K562 (cell line): ENCODE results near the gene FNDC11. TPM values are rescaled to one million over a fixed set of nuclear protein-coding genes. Genes with fewer than 3 reads are reported as not detected.

Experiments used
- ATAC-seq: fragments of 200-7000 bp; cut with Tn5 transposase; 3 replicates; pipeline ENCODE4 v1.9.1; 2020; ENCODE audit warnings: moderate library complexity
- BruUV-seq: library from RNA; stranded (reverse); fragments of 400-500 nt; replicated peaks from 2 replicates; lab custom pipeline; 2021; lab: Mats Ljungman, UMichigan
- CTCF ChIA-PET: fragments of 300-600 bp; formaldehyde crosslinking; extraction: SDS; loops from one replicate; lab custom pipeline; 2021; ENCODE audit warnings: low intra/inter-chr PET ratio; lab: Yijun Ruan, JAX
- POLR2A ChIA-PET: fragments of 300-600, 350-650 bp; sonication (Branson Sonifier 250); formaldehyde crosslinking; extraction: SDS; loops from one replicate; lab custom pipeline; 2021; ENCODE audit warnings: antibody characterized with exemption, inconsistent platforms; lab: Yijun Ruan, JAX
- DNase-seq, 4 experiments: peaks; one replicate each; pipeline versions ENCODE4 v3.0.0 to v3.0.0-alpha.2; 2011 to 2018; ENCODE audit warnings: low spot score in 3 of 4, mixed read lengths in 3 of 4; ENCODE audit errors: extremely low read depth in 1 of 4
- FAIRE-seq: peaks from 2 replicates; lab custom pipeline; 2011; peaks lifted over from hg19 to GRCh38; lab: Jason Lieb, UNC
- H2AFZ ChIP-seq: 2 replicates; pipeline ENCODE4 v1.6.0; 2011; ENCODE audit warnings: low read depth, low read length, control low read depth, inconsistent platforms
- H3K27ac ChIP-seq: fragments of 200-600 bp; 3 replicates; pipeline ENCODE4 v1.8.0; 2011; ENCODE audit warnings: low read depth, mild to moderate bottlenecking, control low read depth, inconsistent platforms, low read length, moderate library complexity, mixed read lengths; ENCODE audit errors: extremely low read depth
- H3K27me3 ChIP-seq, 2 experiments: fragments of 300-600 bp in 1 of 2; 2 replicates in 1 of 2; 3 replicates in 1 of 2; pipeline versions ENCODE4 v1.6.0 to v1.8.0; 2011; ENCODE audit warnings: inconsistent platforms in 2 of 2, low read length in 2 of 2, mild to moderate bottlenecking in 1 of 2, mixed read lengths in 1 of 2, moderate library complexity in 1 of 2; ENCODE audit not compliant: control insufficient read depth in 2 of 2, insufficient read depth in 2 of 2
- H3K36me3 ChIP-seq: fragments of 300-600 bp; 3 replicates; pipeline ENCODE4 v1.8.0; 2011; ENCODE audit warnings: mild to moderate bottlenecking, low read length, inconsistent platforms; ENCODE audit not compliant: control insufficient read depth, insufficient read depth
- H3K4me1 ChIP-seq, 2 experiments: fragments of 200-600 bp in 1 of 2; replicated peaks in 1 of 2; 2 replicates in 1 of 2; 3 replicates in 1 of 2; pipeline versions ENCODE4 v1.5.1 to v1.8.0; 2011; ENCODE audit warnings: inconsistent platforms in 2 of 2, low read length in 2 of 2, mild to moderate bottlenecking in 1 of 2, mixed read lengths in 1 of 2, moderate library complexity in 1 of 2; ENCODE audit not compliant: control insufficient read depth in 2 of 2, insufficient read depth in 2 of 2
- H3K4me2 ChIP-seq: 2 replicates; pipeline ENCODE4 v1.6.1; 2011; ENCODE audit warnings: low read length, control low read depth, inconsistent platforms, mixed read lengths; ENCODE audit not compliant: insufficient read depth
- H3K4me3 ChIP-seq: fragments of 200-600 bp; sonication (generic), shearing (Covaris generic); 2 replicates; pipeline ENCODE4 v1.5.1; 2016; ENCODE audit warnings: control low read depth, inconsistent platforms
- H3K79me2 ChIP-seq: fragments of 200-600 bp; 3 replicates; pipeline ENCODE4 v1.8.0; 2011; ENCODE audit warnings: low read length, inconsistent platforms; ENCODE audit not compliant: control insufficient read depth, insufficient read depth
- H3K9ac ChIP-seq, 2 experiments: 2 replicates each; pipeline versions ENCODE4 v1.6.0 to v1.6.1; 2011; ENCODE audit warnings: low read depth in 2 of 2, low read length in 2 of 2, control low read depth in 1 of 2, inconsistent platforms in 1 of 2, mild to moderate bottlenecking in 1 of 2, mixed read lengths in 1 of 2; ENCODE audit not compliant: insufficient read depth in 1 of 2
- H3K9me1 ChIP-seq: one replicate; pipeline ENCODE4 v1.6.0; 2011; ENCODE audit warnings: inconsistent platforms, mild to moderate bottlenecking, low read length, moderate library complexity; ENCODE audit not compliant: control insufficient read depth, insufficient read depth
- H3K9me3 ChIP-seq: replicated peaks from 2 replicates; pipeline ENCODE4 v1.5.1; 2011; ENCODE audit warnings: low read depth, low read length, inconsistent platforms; ENCODE audit not compliant: control insufficient read depth, insufficient read depth
- H4K20me1 ChIP-seq: replicated peaks from 2 replicates; pipeline ENCODE4 v1.6.1; 2011; ENCODE audit warnings: low read length, inconsistent platforms, mixed read lengths; ENCODE audit not compliant: control insufficient read depth, insufficient read depth
- BDP1 ChIP-seq: IDR thresholded peaks from 3 replicates; pipeline ENCODE4 v1.6.1; 2011; ENCODE audit not compliant: insufficient read length, insufficient read depth
- CEBPG ChIP-seq, 3 experiments: fragments of 200-800 bp in 1 of 3; sonication (Bioruptor generic) in 1 of 3; sonication (generic) in 1 of 3; formaldehyde crosslinking in 1 of 3; IDR thresholded peaks in 2 of 3; conservative IDR thresholded peaks in 1 of 3; 2 replicates each; pipeline versions ENCODE4 v1.6.1 to v1.8.0; 2016 to 2022; ENCODE audit warnings: missing compliant biosample characterization in 2 of 3, missing genetic modification characterization in 2 of 3, mild to moderate bottlenecking in 1 of 3, missing genetic modification reagents in 1 of 3
- EGR1 ChIP-seq: fragments of 450-650 bp; conservative IDR thresholded peaks from 2 replicates; pipeline ENCODE4 v1.6.1; 2017; ENCODE audit warnings: mild to moderate bottlenecking
- FOXA3 ChIP-seq, 2 experiments: fragments of 450-650 bp in 1 of 2; sonication (generic) in 1 of 2; formaldehyde crosslinking; IDR thresholded peaks in 1 of 2; conservative IDR thresholded peaks in 1 of 2; 2 replicates each; pipeline versions ENCODE4 v1.4.0 to v1.8.0; 2020 to 2022; ENCODE audit warnings: mild to moderate bottlenecking in 2 of 2, missing genetic modification reagents in 1 of 2
- FOXO4 ChIP-seq: fragments of 450-650 bp; formaldehyde crosslinking; IDR thresholded peaks from 2 replicates; pipeline ENCODE4 v1.4.0; 2020; ENCODE audit warnings: mild to moderate bottlenecking, moderate library complexity
- GTF2F1 ChIP-seq: IDR thresholded peaks from 2 replicates; pipeline ENCODE4 v1.6.1; 2011; ENCODE audit warnings: low read depth, low read length, improper control_type of control experiment
- HDAC1 ChIP-seq, 2 experiments: fragments of 450-650 bp; IDR thresholded peaks; 2 replicates each; pipeline ENCODE4 v1.6.1; 2016 to 2017; ENCODE audit warnings: inconsistent platforms in 1 of 2, mild to moderate bottlenecking in 1 of 2, moderate library complexity in 1 of 2
- KDM5B ChIP-seq: fragments of 200-600 bp; sonication (generic); IDR thresholded peaks from 2 replicates; pipeline ENCODE4 v1.6.1; 2012; ENCODE audit warnings: low read depth, mild to moderate bottlenecking, moderate library complexity, low read length, control low read depth, inconsistent platforms; ENCODE audit not compliant: insufficient replicate concordance
- SMAD1 ChIP-seq: fragments of 150-350 bp; IDR thresholded peaks from 2 replicates; pipeline ENCODE4 v1.6.1; 2014; ENCODE audit warnings: low read length, low read depth; ENCODE audit not compliant: partially characterized antibody
- TRIM24 ChIP-seq, 2 experiments: fragments of 450-650 bp; IDR thresholded peaks; 2 replicates each; pipeline ENCODE4 v1.6.1; 2016
- YBX1 ChIP-seq: fragments of 450-650 bp; IDR thresholded peaks from 2 replicates; pipeline ENCODE4 v1.7.1; 2016; ENCODE audit warnings: mild to moderate bottlenecking
- ZNF121 ChIP-seq: sonication (generic); formaldehyde crosslinking; conservative IDR thresholded peaks from 2 replicates; pipeline ENCODE4 v1.8.0; 2022; ENCODE audit warnings: missing genetic modification reagents
- ZNF253 ChIP-seq: fragments of 250-450 bp; sonication (Bioruptor Pico); conservative IDR thresholded peaks from 2 replicates; pipeline ENCODE4 v1.6.1; 2021; ENCODE audit warnings: mild to moderate bottlenecking
- ZNF384 ChIP-seq: IDR thresholded peaks from 2 replicates; pipeline ENCODE4 v1.6.1; 2012; ENCODE audit warnings: low read depth, low read length, improper control_type of control experiment
- ZNF740 ChIP-seq, 3 experiments: fragments of 200-800 bp in 1 of 3; sonication (Bioruptor generic) in 1 of 3; sonication (generic) in 1 of 3; formaldehyde crosslinking in 1 of 3; IDR thresholded peaks; 2 replicates each; pipeline versions ENCODE4 v1.6.1 to v1.8.0; 2016 to 2022; ENCODE audit warnings: mild to moderate bottlenecking in 2 of 3, missing compliant biosample characterization in 2 of 3, missing genetic modification characterization in 2 of 3, missing genetic modification reagents in 1 of 3
- ZNF79 ChIP-seq: fragments of 250-450 bp; sonication (Bioruptor Pico); IDR thresholded peaks from 2 replicates; pipeline ENCODE4 v1.4.0; 2020; ENCODE audit warnings: low read depth, mild to moderate bottlenecking, moderate library complexity
- WGBS: fragments of 100-300 bp; shearing (Covaris generic); methylation state at CpG from one replicate; pipeline ENCODE4 v1.1.6; 2016; ENCODE audit warnings: low coverage, mixed read lengths; ENCODE audit not compliant: insufficient coverage; ENCODE audit errors: missing lambda C conversion rate; 5-methylcytosine and 5-hydroxymethylcytosine counted together
- in situ Hi-C: fragments of 300-500 bp; cut with MboI; formaldehyde crosslinking; loops from 4 replicates; pipeline ENCODE4 v1.15.0; 2018; ENCODE audit warnings: inconsistent platforms, mixed read lengths
- intact Hi-C: fragments of 100-400 bp; cut with micrococcal nuclease; formaldehyde crosslinking; loops from 2 replicates; pipeline ENCODE4 v1.14.2; 2022
- polyA plus RNA-seq, 8 experiments: library from polyadenylated mRNA; depleted of rRNA in 4 of 8; stranded (reverse) in 5 of 8; unstranded in 3 of 8; fragments of >200 nt; fragmentation: Nextera tagmentation in 2 of 8; fragmentation: Illumina TruSeq in 1 of 8; extraction: Ambion mirVana in 2 of 8; extraction: Trizol in 1 of 8; gene quantifications; 2 replicates each; pipeline versions ENCODE4 v1.2.1 to v1.2.3, GENCODE V29; 2011 to 2014; ENCODE audit warnings: inconsistent platforms in 1 of 8, missing spikeins in 1 of 8
- total RNA-seq, 7 experiments: library from RNA; depleted of rRNA in 6 of 7; stranded (reverse); fragments of >200 nt in 6 of 7; fragmentation: Illumina TruSeq in 2 of 7; extraction: Trizol in 2 of 7; gene quantifications; 2 replicates each; pipeline versions ENCODE4 v1.2.1 to v1.2.3, GENCODE V29; 2011 to 2021; ENCODE audit warnings: low replicate concordance in 1 of 7

FNDC11 gene
- total and polyA plus RNA-seq, 9 of the 15 experiments (the other 6 are each of a cell fraction or from before 2014, with no cell fraction given), result 0.08 to 2.3 (median 0.64) TPM; not detected in 2

- no peak for TF ChIP-seq FOXO4
- no peak for TF ChIP-seq ZNF79 (CRISPR knock-in tag)
- TF ChIP-seq GTF2F1, result no peak
- TF ChIP-seq HDAC1 (IDR thresholded peaks at IDR 0.05), result no peak
- TF ChIP-seq EGR1, result peak; percentile 65
- TF ChIP-seq BDP1, result no peak
- no peak for TF ChIP-seq SMAD1
Observed at GRCh38 chr20:63574156-63574828, 20.3 kb downstream of the FNDC11 start, which contains the start of gene HELZ2 (continued).

GRCh38 chr20:63574829-63575743, 21.1 kb downstream of the FNDC11 start:
- in situ Hi-C loops (no loop called here), intact Hi-C loops (no loop called here)
- Histone ChIP-seq H3K4me2 (no peak overlapping the region), H2AFZ (peak overlapping the region; percentile 93; the same call in 1 of the 2 replicates), H3K27me3 (no peaks in the 10 kb centered on the region), H3K36me3 (no peaks in the 10 kb centered on the region), H3K79me2 (no peaks in the 10 kb centered on the region), H4K20me1 (peaks cover 3% of the 10 kb centered on the region; the same call in 1 of the 2 replicates), H3K9me1 (peaks cover 3% of the 10 kb centered on the region), H3K9ac (peak overlapping the region; percentile 48 to 80; a peak in 3 of 4 replicates), H3K4me1 (peaks cover 8 to 61% of the 10 kb centered on the region in 2 experiments), H3K4me3 (no peak overlapping the region), H3K9me3 (no peaks in the 10 kb centered on the region), H3K27ac (no peak overlapping the region)
- peak; percentile 29 for ATAC-seq
- FAIRE-seq, result peak; percentile 19
- 54% methylated on average over 27 of the region's 28 CpGs for WGBS
- CTCF ChIA-PET, result no interaction called here
- DNase-seq, result peak in 1 of 4 experiments; percentile 28
- BruUV-seq, result no TSS peak
- POLR2A ChIA-PET, result no interaction called here
- TF ChIP-seq ZNF384 (peak; percentile 85), YBX1 (no peak), TRIM24 (IDR thresholded peaks at IDR 0.05) (peak in 1 of 2 experiments; percentile 47; a peak in 1 of 4 replicates), CEBPG (CRISPR knock-in tag; IDR thresholded peaks at IDR 0.05) (peak; percentile 87), CEBPG (tag; conservative IDR thresholded peaks at IDR 0.05 in 1 of 2, IDR thresholded peaks at IDR 0.05 in 1 of 2) (peak; percentile 45 to 83), ZNF253 (CRISPR knock-in tag) (no peak), ZNF740 (CRISPR knock-in tag; IDR thresholded peaks at IDR 0.05) (no peak), ZNF740 (tag; IDR thresholded peaks at IDR 0.05) (no peak), KDM5B (peak; percentile 4), FOXA3 (CRISPR knock-in tag; conservative IDR thresholded peaks at IDR 0.05 in 1 of 2, IDR thresholded peaks at IDR 0.05 in 1 of 2) (0 out of 4 replicates have a peak, but pooled peaks of 1 of the 2 experiments have one; percentile 2), ZNF121 (CRISPR knock-in tag) (peak; percentile 57; the same call in 1 of the 2 replicates)
